ENCODE data around the gene STAG1.
"Not testable (repeated sequence)": the region's sequence is repeated elsewhere in the genome, so short reads cannot be mapped to it uniquely, and the experiment has no call there.

STAG1 gene

DNA sequence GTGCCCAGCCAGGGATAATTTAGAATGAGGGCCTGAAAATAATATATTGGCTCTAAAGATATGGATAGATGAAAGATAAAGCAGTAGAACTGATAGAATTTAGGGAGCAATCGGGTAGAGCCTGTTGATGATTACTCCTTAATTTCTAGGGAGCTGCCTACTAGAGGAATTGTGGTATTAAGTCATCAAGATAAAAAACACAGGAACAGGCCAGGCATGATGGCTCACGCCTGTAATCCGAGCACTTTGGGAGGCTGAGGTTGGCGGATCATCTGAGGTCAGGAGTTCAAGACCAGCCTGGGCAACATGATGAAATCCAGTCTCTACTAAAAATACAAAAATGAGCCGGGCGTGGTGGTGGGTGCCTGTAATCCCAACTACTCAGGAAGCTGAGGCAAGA is 371.6 kb downstream of the STAG1 start:
- no peak for DNase-seq

DNA sequence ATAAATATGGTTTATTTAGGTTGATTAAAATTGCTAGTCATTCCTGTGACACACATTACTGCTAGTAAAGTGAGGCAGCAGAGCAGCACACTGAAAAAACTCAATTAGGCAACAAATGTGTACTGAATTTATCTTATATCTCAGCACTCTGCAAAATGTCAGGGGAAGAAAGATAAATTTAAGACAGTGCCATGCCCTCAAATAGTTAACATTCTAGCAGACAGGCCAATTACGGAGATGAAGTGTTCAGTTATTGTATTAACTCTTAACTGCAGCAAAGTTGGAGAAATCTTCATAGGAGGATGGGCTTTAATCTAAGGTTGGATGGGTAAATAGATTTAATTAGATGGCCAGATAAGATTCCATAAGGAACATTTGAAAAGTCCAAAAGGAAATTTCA is 374.2 kb downstream of the STAG1 start:
- no peak for DNase-seq

DNA sequence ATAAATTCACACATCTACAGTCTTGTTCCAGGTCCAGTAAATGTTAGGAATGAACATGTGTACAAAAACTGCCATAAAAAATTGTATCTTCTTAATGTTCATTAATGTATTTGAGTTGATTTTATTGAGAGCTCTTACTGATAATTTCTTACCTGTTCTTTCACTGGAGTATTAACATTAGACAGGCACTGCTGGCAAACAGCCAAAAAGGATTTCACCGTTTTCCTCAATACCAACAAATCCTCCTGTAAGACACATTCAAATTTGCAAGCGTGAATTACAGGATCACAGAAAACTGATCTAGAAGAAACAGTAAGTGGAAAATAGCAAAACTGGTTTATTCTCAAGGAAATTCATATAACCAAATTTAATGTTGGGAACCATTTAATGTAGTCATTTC is 374.7 kb downstream of the STAG1 start:
- no peak for DNase-seq

DNA sequence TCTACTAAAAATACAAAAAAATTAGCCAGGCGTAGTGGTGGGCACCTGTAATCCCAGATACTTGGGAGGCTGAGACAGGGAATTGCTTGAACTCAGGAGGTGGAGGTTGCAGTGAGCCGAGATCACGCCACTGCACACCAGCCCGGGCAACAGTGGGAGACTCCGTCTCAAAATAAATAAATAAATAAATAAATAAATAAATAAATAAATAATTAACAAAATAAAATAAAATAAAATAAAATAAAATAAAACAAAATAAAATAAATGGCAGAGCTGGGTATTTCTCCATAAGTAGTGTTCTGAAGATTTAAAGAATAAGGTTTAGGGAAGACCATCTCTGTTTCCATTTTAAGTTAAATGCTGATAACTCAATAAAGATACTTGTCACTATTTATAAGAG is 376.4 kb downstream of the STAG1 start:
- DNase-seq, result not testable (repeated sequence)

DNA sequence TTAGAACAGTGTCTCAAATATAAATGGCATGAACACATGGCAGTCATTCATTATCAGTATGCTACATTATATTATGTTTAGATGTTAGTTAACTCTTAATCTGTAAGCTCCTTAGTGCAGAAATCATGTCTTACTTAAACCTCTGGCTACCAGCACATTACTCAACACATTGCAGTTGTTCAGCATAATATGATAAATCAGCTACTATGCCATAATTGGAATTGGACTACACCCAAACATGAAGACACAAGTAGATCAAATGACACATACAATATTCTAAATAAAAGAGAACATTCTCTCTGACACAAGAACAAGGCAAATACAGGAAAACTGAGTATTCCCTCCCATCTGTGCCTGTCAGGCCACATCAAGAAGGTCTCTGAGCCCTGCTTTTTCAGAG is 385.9 kb downstream of the STAG1 start:
- no peak for DNase-seq

DNA sequence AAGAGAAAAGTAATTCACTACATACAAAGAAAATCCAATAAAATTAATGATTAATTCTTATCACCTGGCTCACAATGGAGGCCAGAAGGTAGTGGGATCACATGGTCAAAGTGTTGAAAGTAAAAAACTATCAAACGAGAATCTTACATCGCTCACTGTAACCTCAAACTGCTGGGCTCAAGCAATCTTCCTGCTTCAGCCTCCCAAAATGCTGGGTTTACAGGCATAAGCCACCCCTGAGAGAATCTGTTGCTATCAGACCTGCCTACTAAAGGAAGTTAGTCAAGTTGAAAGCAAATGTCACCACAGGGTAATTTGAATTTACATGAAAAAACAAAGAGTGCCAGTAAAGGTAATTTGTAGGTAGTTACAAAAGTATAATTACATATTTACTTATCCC is 398.7 kb downstream of the STAG1 start:
- no peak for DNase-seq

DNA sequence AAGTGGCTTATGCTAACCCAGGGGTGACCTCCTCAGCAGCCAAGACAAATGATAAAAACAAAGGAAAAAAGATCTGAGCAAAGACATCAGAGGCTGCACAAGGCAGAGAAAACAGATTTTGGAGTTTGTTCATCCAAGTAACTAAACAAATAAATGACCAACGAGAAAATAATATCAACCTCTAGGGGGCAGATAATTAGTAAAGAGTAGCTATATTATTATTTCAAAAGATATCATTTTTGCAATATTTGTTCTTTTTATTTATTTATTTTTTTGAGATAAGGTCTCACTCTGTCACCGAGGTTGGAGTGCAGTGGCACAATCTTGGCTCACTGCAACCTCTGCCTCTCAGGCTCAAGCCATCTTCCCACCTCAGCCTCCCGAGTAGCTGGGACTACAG is 400.3 kb downstream of the STAG1 start:
- DNase-seq, result no peak

DNA sequence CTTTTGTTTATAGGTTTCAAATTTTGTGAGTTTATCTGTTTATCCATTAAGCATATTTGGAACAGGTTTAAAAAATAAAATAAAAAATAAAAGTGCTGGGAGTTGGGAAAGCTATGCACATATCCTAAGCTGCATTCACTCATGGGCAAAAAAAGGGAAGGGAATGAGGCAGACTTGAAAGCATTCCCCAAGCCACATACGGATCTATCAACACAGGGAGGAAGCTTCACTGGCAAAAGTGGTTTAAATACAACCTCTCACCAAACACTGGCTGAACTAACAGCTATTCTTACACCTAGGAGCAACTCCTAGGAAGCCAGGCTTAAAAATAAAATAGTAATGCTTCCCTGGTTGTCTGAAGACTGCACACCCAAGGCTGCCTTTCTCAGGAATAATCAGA is 400.8 kb downstream of the STAG1 start:
- no peak for DNase-seq

DNA sequence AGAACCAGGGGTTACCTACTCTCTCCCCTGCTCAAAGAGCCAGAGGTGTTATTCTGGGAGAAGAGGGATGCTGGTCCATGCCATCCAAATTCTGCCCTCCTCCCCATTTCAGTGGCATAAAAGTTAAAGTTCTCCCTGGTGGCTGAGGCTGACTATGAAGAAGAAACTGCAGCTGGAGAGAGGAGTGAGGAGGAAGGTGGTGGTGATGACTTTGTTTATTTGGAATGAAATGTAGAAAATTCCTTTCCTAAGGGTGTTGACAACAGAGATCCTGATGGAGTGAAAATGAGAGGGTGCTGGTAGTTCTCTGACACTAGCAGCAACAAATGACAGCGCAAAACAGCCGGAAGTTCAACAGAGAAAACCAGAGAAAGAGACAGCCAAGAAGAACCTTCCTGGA is 401.6 kb downstream of the STAG1 start:
- DNase-seq, result no peak

DNA sequence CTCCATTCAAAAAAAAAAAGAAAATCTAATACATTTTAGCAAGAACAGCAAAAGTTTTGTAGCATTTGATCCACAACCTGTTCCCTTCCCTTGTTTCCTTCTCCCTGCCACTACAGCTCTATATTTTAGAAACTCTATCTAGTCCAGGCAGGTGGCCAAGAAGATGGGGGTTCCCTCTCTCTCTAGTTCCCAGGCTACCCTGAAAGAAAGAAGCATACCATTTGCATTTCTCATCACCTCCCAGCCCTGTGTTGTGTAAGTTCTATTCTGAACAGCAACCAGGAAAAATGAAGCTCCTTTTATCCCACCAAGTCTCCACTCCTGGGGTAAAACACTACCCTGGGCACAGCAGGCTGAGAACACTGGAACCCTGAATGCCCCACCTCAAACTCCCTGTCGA is 402.0 kb downstream of the STAG1 start:
- no peak for DNase-seq

DNA sequence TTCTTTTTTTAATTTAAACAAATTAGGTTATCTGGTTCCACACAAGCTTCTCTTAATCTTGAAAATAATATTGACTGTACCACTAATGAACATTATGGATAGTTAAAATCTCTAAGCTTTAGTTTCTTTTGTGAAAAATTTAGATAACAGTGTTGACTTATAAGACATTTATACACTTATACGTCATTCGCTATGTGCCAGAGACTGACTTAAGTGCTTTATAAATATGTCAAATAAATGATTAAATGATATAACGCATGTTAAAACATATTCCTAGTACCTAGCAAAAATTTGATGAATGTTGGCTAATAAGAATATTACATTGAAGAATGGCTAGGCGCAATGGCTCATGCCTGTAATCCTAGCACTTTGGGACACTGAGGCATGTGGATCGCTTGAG is 405.7 kb downstream of the STAG1 start:
- DNase-seq, result no peak

DNA sequence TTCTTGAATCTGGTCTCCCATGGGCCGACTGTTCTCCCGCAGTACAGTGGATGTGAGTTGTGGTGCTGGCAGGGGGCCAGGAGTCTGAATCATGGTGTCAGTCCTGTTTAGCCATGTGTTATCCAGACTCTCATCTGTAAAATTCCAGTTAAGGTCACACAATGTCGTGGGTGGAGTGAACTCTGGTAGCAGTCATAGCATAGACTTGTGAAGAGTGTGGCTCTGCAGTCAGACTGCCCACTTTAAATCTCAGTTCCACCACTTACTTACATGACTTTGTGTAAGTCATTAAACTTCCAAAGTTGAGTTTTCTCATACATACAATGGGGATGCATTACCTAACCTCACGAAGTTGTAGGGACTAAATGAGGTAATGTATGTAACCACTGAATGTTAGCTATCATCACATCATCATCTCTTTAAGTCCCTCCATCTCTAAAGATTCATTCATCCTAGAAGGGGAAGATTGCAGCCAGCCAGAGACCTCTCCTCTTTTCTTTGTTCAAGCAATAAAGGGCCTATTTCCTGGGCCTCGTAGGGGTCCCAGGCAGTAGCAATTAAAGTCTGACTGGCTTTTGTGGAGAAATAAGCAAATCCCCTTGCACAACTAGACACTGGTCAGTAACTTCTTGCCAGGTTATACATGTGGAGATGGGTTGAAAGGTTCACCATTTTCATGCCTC is 408.2 kb downstream of the STAG1 start:
- no peak for DNase-seq

DNA sequence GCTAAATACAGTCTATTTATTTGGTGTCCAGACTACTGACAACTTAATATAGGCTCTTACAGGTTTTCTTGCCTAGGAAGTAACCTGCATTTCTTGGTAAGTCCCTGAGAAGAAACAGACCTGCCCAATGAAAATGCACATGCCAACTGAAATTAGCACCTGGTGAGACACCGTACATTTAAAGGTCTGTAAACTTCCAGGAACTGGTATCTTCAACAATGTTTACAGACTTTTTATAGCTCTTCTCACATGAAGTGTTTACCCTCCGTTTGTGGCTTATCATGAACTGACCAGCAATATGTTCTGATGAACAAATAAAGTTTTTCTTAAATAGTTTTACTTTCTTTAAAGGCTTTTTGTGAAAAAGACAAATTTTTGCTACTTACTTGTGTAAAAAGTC is 408.7 kb downstream of the STAG1 start:
- DNase-seq, result no peak

DNA sequence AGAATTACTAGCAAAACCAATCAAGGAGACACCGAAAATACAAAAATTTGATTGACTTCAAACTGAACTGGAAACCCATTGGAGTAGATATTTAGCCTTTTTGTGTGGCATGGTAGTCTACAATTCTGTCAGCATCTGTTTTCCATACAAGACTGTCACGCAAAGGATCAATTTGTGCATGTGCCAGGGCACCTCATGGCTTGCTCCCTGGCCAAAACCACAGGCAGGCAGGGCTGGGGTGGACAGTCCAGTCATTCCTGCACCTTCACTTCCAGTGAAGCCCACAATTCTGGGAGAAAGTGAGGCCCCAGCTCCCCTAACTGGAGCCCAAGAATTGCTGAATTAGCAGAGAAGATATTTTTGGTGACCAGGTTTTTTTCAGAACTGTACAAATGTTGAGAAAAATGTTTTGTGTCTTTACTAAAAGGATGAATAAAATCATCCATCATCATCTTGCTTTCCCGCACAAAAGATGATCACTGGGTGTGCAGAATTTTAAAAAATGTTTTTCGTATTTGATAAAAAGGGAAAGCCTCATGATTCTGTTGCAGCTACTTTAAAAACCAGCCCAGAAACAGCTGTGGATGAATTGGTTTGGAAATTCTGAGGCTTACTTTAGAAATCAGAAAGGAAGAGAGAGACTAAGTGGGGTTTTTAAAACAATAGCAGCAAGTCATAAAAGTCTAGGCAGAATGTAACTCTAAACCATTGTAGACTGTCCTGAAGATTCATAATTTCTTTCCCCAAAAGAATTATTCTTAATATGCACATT is 415.7 kb downstream of the STAG1 start:
- DNase-seq, result no peak

DNA sequence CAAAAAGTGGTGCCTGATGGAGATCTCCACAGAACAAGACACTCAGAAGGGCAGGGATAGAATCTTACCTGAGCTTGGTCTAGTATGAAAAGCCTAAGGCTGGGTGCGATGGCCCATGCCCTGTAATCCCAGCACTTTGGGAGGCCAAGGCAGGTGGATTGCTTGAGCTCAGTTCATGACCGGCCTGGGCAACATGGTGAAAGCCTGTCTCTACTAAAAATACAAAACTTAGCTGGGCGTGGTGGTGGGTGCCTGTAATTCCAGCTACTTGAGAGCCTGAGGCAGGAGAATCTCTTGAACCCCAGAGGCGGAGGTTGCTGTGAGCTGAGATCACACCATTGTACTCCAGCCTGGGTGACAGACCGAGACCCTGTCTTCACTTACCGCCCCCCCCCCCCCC is 417.5 kb downstream of the STAG1 start:
- not testable (repeated sequence) for DNase-seq

DNA sequence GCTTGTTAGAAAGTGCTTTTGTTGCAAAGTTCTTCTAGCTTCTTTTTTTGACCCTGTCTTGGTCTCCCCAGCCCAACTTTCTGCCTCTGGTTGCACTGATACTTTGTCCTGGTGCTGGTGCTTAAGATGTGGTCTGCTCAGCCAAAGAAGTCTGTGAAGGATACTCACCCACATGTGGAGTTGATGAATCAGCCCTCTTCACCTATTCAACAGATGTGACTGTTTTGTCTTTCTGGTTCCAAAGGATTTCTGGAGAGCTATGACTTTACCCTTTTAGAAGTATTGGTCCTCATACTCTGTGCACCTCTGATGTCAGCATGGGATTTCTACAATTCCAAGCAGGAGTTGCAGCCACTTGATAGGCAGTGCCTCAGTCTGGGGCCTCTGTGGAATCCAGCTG is 418.0 kb downstream of the STAG1 start:
- DNase-seq, result no peak

DNA sequence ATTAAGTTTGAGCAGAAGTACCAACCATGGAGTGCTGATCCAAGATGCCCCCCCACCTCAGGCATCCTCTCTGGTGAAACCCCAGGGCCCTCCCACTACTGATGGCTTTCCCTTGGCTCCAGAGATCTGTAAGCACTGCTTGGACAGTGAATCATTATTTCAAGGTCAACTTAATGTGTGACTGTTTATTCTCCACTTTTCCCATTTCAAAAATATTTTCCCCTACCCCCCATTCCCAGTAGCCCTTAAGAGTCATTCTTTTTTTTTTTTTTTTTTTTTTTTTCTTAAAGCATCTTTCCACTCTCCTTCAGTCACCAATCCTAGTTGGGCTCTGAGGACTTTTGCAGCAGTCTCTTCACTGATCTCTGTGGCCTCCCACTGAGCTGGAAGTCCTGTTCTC is 419.4 kb downstream of the STAG1 start:
- no peak for DNase-seq

DNA sequence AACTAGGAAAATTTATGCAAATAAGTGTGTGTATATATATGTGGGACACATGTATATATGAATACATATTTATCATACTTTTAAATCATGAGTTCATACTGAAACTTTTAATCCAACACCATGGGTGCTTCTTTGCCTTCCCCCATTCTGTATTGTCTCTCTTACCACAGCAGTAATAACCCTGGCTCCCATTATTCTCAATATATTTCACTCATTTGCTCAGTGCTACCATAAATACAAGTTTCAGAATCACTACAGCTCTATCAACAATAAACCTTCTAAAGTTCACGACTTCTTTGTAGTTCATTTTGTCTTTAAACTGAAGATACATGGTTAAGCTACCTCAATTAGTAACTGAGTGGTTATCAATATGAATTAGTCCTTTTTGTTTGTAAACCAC is 419.9 kb downstream of the STAG1 start:
- DNase-seq, result no peak

DNA sequence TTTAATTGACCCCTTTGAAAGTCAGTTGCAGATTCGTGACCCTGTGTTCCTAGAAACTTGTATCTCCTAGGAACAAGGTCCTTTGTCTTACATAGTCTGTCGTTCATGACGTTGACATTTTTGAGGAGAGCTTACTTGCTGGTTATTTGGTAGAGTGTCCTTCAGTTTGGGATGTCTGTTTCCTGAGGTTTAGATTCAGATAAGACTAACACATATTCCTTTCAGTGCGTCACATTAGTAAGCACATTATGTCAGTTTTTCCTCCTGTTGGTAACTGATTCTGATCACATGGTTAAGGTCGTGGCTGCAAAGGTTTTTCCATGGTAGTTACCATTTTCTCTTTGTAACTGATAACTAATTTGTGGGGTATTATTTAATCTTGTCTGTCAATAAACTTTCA is 421.3 kb downstream of the STAG1 start:
- DNase-seq, result no peak

DNA sequence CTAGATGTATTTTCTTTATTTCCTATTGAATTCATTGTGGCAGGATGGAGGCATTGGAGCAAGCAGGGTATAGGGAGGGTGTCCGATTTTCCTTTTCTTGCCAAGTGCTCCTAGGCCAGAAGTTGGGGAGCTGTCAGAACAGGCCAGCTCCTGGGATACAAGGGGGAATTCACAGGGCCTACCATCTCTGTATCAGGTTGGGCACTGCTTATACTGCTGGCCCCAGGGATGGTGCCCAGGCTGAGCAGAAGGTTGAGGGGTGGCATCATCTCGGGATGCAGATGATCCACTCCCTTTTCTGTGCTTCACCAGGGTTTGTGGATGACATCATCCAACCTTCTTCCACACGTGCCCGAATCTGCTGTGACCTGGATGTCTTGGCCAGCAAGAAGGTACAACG is 422.6 kb downstream of the STAG1 start:
- no peak for DNase-seq

DNA sequence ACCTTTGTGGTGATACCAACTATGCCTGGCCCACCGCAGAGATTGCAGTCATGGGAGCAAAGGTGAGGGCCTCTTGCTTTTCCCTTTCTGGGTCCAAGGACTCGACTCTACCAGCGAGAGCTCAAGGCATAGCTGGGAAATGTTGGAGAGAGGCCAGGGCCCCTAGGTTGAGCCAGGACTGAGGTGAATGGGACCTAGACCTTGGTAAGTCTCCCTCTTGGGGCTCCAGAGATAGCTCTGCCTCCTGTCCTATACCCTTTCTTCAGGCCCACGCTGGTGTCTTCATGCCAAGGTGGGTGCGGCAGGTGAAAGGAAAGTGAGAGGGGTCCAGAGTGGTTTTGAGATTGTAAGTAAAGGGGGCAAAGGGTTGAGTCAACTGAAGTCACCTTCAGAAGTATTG is 424.5 kb downstream of the STAG1 start:
- DNase-seq, result no peak

DNA sequence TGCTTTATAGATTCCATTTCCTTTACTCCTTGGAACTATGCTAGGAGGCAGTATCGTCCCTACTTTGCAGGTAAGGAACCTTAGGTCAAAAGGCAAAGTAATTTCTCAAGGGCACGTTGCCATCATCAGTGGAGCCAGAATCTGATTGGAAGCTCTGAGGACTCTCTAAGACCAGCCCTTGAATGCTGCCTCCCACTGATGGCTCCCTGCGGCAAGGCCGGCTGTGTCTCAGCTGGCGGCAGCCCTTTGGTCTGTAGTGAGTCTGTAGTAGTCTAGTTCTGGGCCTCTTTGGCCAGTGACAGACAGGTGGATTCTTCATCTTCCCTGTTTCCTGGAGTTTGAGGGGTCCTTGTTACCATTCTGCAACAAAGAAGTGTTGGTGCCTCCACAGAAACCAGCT is 425.9 kb downstream of the STAG1 start:
- DNase-seq, result no peak

DNA sequence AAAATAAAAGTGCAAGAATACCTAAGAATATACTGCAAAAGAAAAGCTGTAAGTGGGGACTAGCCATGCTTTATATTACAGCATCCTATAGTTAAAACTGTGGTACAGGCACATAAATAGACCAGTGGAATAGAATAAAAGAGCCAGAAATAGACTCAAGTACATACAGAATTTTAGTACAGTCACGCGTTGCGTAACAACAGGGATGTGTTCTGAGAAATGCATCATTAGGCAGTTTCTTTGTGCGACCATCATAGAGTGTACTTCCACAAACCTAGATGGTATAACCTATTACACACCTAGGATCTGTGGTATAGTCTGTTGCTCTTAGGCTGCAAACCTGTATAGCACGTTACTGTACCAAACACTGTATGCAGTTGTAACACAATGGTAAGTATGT is 440.2 kb downstream of the STAG1 start:
- no peak for DNase-seq

DNA sequence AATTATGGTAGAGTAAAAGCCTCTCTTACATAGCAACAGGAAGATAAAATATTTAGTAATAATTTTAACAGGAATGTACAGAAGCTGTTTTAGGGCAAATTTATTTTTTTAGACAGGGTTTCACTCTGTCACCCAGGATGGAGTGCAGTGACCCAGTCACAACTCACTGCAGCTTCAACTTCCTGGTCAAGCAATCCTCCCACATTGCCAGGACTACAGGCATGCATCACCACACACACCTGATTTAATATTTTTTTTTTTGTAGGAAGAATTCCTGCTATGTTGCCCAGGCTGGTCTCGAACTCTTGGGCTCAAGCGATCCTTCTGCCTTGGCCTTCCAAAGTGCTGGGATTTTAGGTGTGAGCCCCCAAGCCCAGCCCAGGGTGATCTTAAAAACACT is 440.9 kb downstream of the STAG1 start:
- no peak for DNase-seq

DNA sequence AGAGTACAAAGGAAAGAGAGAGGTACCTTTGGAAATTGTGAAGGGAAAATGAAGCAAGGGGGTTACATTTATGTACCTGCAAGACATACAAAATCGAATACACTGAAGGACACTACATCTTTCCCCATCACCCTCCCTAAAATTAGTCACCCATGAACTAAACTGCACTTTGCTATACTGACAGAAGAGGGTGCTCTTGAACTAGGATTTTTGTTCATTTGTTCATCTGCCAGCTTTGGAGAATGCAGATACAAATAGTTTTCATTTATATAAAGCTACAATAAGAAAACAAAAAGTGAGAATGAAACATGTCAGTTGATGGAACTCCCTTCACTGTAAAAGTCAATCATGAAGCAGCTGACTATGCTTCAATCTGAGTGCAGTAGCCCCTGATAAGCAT is 446.3 kb downstream of the STAG1 start:
- no peak for DNase-seq
